ENCODE measurements around the gene TIMM10. TPM values are rescaled to one million over a fixed set of nuclear protein-coding genes. Genes with fewer than 3 reads are reported as not detected.

TIMM10 gene
- total RNA-seq: 22.1 and 25.7 TPM in 2 replicates

GRCh38 chr11:57530596-57531507 is at the start of gene TIMM10:
TIMM10 (minus strand) TSS chr11:57530754; CDS start chr11:57530189, 565 bp downstream.
- peaks cover 10% of the 10 kb centered on the region for H3K4me1 ChIP-seq (ENCODE audit: insufficient read depth, low read length)
- H4K20me1 ChIP-seq (ENCODE audit: insufficient read depth, low read length): peaks cover 4% of the 10 kb centered on the region
- peaks cover 4% of the 10 kb centered on the region for H3K27me3 ChIP-seq (ENCODE audit: insufficient read depth, low read length)
- TF ChIP-seq CTCF (IDR thresholded peaks at IDR 0.05; ENCODE audit: extremely low read depth, low read depth, low read length): no peak
- H3K36me3 ChIP-seq (ENCODE audit: insufficient read depth, low read length): peaks cover 7% of the 10 kb centered on the region
- peaks cover 20% of the 10 kb centered on the region for H3K79me2 ChIP-seq (ENCODE audit: insufficient read depth, low read length)
- peak within 1 kb of the TSS; percentile 98 for H3K4me2 ChIP-seq (ENCODE audit: insufficient read depth, low read length)
- peak; percentile 94 for DNase-seq (ENCODE audit: insufficient read length, low spot score, missing footprints)
- H3K4me3 ChIP-seq (ENCODE audit: insufficient read depth, low read length): peak within 1 kb of the TSS; percentile 95
- peak within 1 kb of the TSS; percentile 98 for H2AFZ ChIP-seq (ENCODE audit: low read length)
- H3K9me3 ChIP-seq (ENCODE audit: low read depth, low read length): no peaks in the 10 kb centered on the region
- H3K27ac ChIP-seq (ENCODE audit: low read depth, low read length): peak within 1 kb of the TSS; percentile 81

GRCh38 chr11:57574061-57574460 is 43.5 kb upstream of the TIMM10 start:
- peaks cover 7% of the 10 kb centered on the region for H3K4me1 ChIP-seq (ENCODE audit: insufficient read depth, low read length)
- no peaks in the 10 kb centered on the region for H3K27me3 ChIP-seq (ENCODE audit: insufficient read depth, low read length)
- H3K79me2 ChIP-seq (ENCODE audit: insufficient read depth, low read length): no peaks in the 10 kb centered on the region
- H3K27ac ChIP-seq (ENCODE audit: low read depth, low read length): no peak overlapping the region
- H3K4me2 ChIP-seq (ENCODE audit: insufficient read depth, low read length): no peak overlapping the region
- no peak overlapping the region for H3K4me3 ChIP-seq (ENCODE audit: insufficient read depth, low read length)
- no peak for DNase-seq (ENCODE audit: insufficient read length, low spot score, missing footprints)
- H2AFZ ChIP-seq (ENCODE audit: low read length): no peak overlapping the region
- H3K9me3 ChIP-seq (ENCODE audit: low read depth, low read length): no peaks in the 10 kb centered on the region
- H3K36me3 ChIP-seq (ENCODE audit: insufficient read depth, low read length): no peaks in the 10 kb centered on the region
- no peak for TF ChIP-seq CTCF (IDR thresholded peaks at IDR 0.05; ENCODE audit: extremely low read depth, low read depth, low read length)
- no peaks in the 10 kb centered on the region for H4K20me1 ChIP-seq (ENCODE audit: insufficient read depth, low read length)

GRCh38 chr11:57571606-57572005 is 41.1 kb upstream of the TIMM10 start:
- DNase-seq (ENCODE audit: insufficient read length, low spot score, missing footprints): no peak
- no peaks in the 10 kb centered on the region for H3K9me3 ChIP-seq (ENCODE audit: low read depth, low read length)
- H3K4me2 ChIP-seq (ENCODE audit: insufficient read depth, low read length): no peak overlapping the region
- H3K36me3 ChIP-seq (ENCODE audit: insufficient read depth, low read length): no peaks in the 10 kb centered on the region
- no peak for TF ChIP-seq CTCF (IDR thresholded peaks at IDR 0.05; ENCODE audit: extremely low read depth, low read depth, low read length)
- peaks cover 14% of the 10 kb centered on the region for H3K4me1 ChIP-seq (ENCODE audit: insufficient read depth, low read length)
- H4K20me1 ChIP-seq (ENCODE audit: insufficient read depth, low read length): no peaks in the 10 kb centered on the region
- peaks cover 5% of the 10 kb centered on the region for H3K79me2 ChIP-seq (ENCODE audit: insufficient read depth, low read length)
- no peak overlapping the region for H3K4me3 ChIP-seq (ENCODE audit: insufficient read depth, low read length)
- no peak overlapping the region for H3K27ac ChIP-seq (ENCODE audit: low read depth, low read length)
- H2AFZ ChIP-seq (ENCODE audit: low read length): no peak overlapping the region
- no peaks in the 10 kb centered on the region for H3K27me3 ChIP-seq (ENCODE audit: insufficient read depth, low read length)

- no peak for DNase-seq (ENCODE audit: insufficient read length, low spot score, missing footprints)
- H3K36me3 ChIP-seq (ENCODE audit: insufficient read depth, low read length): no peaks in the 10 kb centered on the region
Observed at GRCh38 chr11:57568330-57568766, 37.8 kb upstream of the TIMM10 start.

More at GRCh38 chr11:57568330-57568766, 37.8 kb upstream of the TIMM10 start:
- peak overlapping the region; percentile 99 for H3K4me2 ChIP-seq (ENCODE audit: insufficient read depth, low read length)
- peak; percentile 93 for TF ChIP-seq CTCF (IDR thresholded peaks at IDR 0.05; ENCODE audit: extremely low read depth, low read depth, low read length)
- H3K9me3 ChIP-seq (ENCODE audit: low read depth, low read length): no peaks in the 10 kb centered on the region
- peak overlapping the region; percentile 72 for H3K27ac ChIP-seq (ENCODE audit: low read depth, low read length)
- peak overlapping the region; percentile 97 for H3K4me3 ChIP-seq (ENCODE audit: insufficient read depth, low read length)
- H2AFZ ChIP-seq (ENCODE audit: low read length): peak overlapping the region; percentile 98
- H3K4me1 ChIP-seq (ENCODE audit: insufficient read depth, low read length): peaks cover 24% of the 10 kb centered on the region
- peaks cover 16% of the 10 kb centered on the region for H3K79me2 ChIP-seq (ENCODE audit: insufficient read depth, low read length)
- no peaks in the 10 kb centered on the region for H4K20me1 ChIP-seq (ENCODE audit: insufficient read depth, low read length)
- H3K27me3 ChIP-seq (ENCODE audit: insufficient read depth, low read length): no peaks in the 10 kb centered on the region

All from osteoblast (primary cell).